ENCODE data around the gene CDC34. TPM values are rescaled to one million over a fixed set of nuclear protein-coding genes. Genes with fewer than 3 reads are reported as not detected.

The CDC34 gene
- total and polyA plus RNA-seq, 9 of the 15 experiments (the other 6 are each of a cell fraction or from before 2014, with no cell fraction given), result 0.80 to 203 (median 65.5) TPM

DNA sequence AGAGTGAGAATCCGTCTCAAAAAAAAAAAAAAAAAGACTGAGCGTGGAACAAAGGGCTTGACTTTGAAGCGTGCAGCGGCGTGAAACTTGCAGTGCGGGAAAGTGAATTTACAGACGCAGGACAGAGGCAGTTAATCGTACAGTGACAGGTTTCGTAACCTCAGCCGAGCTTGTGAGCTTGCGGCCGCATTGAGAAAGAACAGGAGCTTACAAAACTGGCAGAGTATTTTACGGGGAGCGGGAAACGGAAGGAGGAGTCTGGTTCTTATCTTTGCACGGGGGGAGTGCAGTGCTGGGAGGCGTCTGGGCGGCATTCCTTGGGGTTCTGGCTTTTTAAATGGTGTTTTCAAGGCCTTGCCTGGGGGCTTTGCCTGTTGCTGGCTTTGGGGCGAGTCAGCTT is 34.8 kb downstream of the CDC34 start (continued):
- TF ChIP-seq YY1 (IDR thresholded peaks at IDR 0.05; ENCODE audit: borderline replicate concordance in 1 of 3, control insufficient read depth in 1 of 3, extremely low read depth in 1 of 3, insufficient read depth in 3 of 3, insufficient read length in 1 of 3, insufficient replicate concordance in 2 of 3, low read depth in 1 of 3, low read length in 2 of 3) (peak in 1 of 3 experiments; percentile 34), ZBTB7A (IDR thresholded peaks at IDR 0.05; ENCODE audit: borderline replicate concordance, control insufficient read depth, low read depth, low read length) (peak; percentile 65; the same call in 1 of the 2 replicates), KDM5B (IDR thresholded peaks at IDR 0.05; ENCODE audit: insufficient replicate concordance, low read depth, low read length) (peak; percentile 43), CBX1 (IDR thresholded peaks at IDR 0.05; ENCODE audit: low read depth) (no peak), TRIM28 (IDR thresholded peaks at IDR 0.05) (peak; percentile 78; the same call in 1 of the 2 replicates), TCF7L2 (IDR thresholded peaks at IDR 0.05; ENCODE audit: low read depth, low read length) (no peak), NFIX (CRISPR knock-in tag; IDR thresholded peaks at IDR 0.05; ENCODE audit: low read depth) (no peak), SAP30 (IDR thresholded peaks at IDR 0.05; ENCODE audit: borderline replicate concordance, insufficient read depth, low read depth, low read length, poor library complexity, severe bottlenecking) (no peak), TCF3 (CRISPR knock-in tag; IDR thresholded peaks at IDR 0.05) (peak; percentile 25; the same call in 1 of the 2 replicates), GATAD2A (IDR thresholded peaks at IDR 0.05) (peak; percentile 83; the same call in 1 of the 2 replicates), PML (IDR thresholded peaks at IDR 0.05; ENCODE audit: low read length) (peak; percentile 54; the same call in 1 of the 2 replicates), NFATC3 (IDR thresholded peaks at IDR 0.05) (peak; percentile 63; the same call in 1 of the 2 replicates), ATF7 (IDR thresholded peaks at IDR 0.05) (peak; percentile 42; the same call in 1 of the 2 replicates), ZNF324 (CRISPR knock-in tag; IDR thresholded peaks at IDR 0.05) (no peak), ESRRA (IDR thresholded peaks at IDR 0.05; ENCODE audit: borderline replicate concordance, low read depth) (peak; percentile 26; the same call in 1 of the 2 replicates), RBM34 (IDR thresholded peaks at IDR 0.05; ENCODE audit: borderline replicate concordance, insufficient read depth, low read length) (no peak), EP400 (IDR thresholded peaks at IDR 0.05) (peak; percentile 52), TAF1 (IDR thresholded peaks at IDR 0.05; ENCODE audit: control insufficient read depth, extremely low read depth, insufficient read depth, low read length, severe bottlenecking) (peak; percentile 45), FOXA1 (IDR thresholded peaks at IDR 0.05; ENCODE audit: borderline replicate concordance) (no peak), NFIC (IDR thresholded peaks at IDR 0.05) (peak; percentile 18; the same call in 1 of the 2 replicates), JUND (IDR thresholded peaks at IDR 0.05; ENCODE audit: borderline replicate concordance, low read depth, low read length) (peak; percentile 42; the same call in 1 of the 2 replicates), JUND (tag; IDR thresholded peaks at IDR 0.05; ENCODE audit: borderline replicate concordance, low read depth, low read length) (no peak; the same call in 2 of the 3 replicates), KLF6 (CRISPR knock-in tag; IDR thresholded peaks at IDR 0.05; ENCODE audit: borderline replicate concordance) (no peak), CEBPB (tag; IDR thresholded peaks at IDR 0.05) (peak; percentile 98)
- TF ChIP-seq, protein P1, sequence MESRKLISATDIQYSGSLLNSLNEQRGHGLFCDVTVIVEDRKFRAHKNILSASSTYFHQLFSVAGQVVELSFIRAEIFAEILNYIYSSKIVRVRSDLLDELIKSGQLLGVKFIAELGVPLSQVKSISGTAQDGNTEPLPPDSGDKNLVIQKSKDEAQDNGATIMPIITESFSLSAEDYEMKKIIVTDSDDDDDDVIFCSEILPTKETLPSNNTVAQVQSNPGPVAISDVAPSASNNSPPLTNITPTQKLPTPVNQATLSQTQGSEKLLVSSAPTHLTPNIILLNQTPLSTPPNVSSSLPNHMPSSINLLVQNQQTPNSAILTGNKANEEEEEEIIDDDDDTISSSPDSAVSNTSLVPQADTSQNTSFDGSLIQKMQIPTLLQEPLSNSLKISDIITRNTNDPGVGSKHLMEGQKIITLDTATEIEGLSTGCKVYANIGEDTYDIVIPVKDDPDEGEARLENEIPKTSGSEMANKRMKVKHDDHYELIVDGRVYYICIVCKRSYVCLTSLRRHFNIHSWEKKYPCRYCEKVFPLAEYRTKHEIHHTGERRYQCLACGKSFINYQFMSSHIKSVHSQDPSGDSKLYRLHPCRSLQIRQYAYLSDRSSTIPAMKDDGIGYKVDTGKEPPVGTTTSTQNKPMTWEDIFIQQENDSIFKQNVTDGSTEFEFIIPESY (CRISPR knock-in tag; IDR thresholded peaks at IDR 0.05), result peak; percentile 9; the same call in 1 of the 2 replicates
- TF ChIP-seq, protein P2, sequence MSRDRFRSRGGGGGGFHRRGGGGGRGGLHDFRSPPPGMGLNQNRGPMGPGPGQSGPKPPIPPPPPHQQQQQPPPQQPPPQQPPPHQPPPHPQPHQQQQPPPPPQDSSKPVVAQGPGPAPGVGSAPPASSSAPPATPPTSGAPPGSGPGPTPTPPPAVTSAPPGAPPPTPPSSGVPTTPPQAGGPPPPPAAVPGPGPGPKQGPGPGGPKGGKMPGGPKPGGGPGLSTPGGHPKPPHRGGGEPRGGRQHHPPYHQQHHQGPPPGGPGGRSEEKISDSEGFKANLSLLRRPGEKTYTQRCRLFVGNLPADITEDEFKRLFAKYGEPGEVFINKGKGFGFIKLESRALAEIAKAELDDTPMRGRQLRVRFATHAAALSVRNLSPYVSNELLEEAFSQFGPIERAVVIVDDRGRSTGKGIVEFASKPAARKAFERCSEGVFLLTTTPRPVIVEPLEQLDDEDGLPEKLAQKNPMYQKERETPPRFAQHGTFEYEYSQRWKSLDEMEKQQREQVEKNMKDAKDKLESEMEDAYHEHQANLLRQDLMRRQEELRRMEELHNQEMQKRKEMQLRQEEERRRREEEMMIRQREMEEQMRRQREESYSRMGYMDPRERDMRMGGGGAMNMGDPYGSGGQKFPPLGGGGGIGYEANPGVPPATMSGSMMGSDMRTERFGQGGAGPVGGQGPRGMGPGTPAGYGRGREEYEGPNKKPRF (IDR thresholded peaks at IDR 0.05; ENCODE audit: low read depth, low read length), result no peak

Measured in K562 (cell line).